NCI-H1105 (cell line): ENCODE results near the gene HEPH.
"Not testable (repeated sequence)": the region's sequence is repeated elsewhere in the genome, so short reads cannot be mapped to it uniquely, and the experiment has no call there.

Experiments used
- DNase-seq: peaks from one replicate; lab custom pipeline; 2025; lab: John Stamatoyannopoulos, UW

HEPH gene

GRCh38 chrX:66163849-66164411, at the start of gene HEPH:
HEPH (plus strand) TSS chrX:66164247; CDS start chrX:66170571, 6,324 bp downstream.
- DNase-seq = no peak

GRCh38 chrX:66118722-66119121, 45.3 kb upstream of the HEPH start:
- not testable (repeated sequence) for DNase-seq

GRCh38 chrX:66121354-66121753, 42.7 kb upstream of the HEPH start:
- DNase-seq = not testable (repeated sequence)

GRCh38 chrX:66126662-66127061, 37.4 kb upstream of the HEPH start:
- DNase-seq = no peak

GRCh38 chrX:66130469-66130868, 33.6 kb upstream of the HEPH start:
- no peak for DNase-seq

- DNase-seq = not testable (repeated sequence)
These were observed 28.8 kb upstream of the HEPH start for GRCh38 chrX:66135284-66135683.

- DNase-seq = no peak
These were observed 21.7 kb upstream of the HEPH start for GRCh38 chrX:66142351-66142750.

- no peak for DNase-seq
These were observed 19.8 kb upstream of the HEPH start for GRCh38 chrX:66144258-66144657.

- DNase-seq = no peak
These were observed 14.5 kb upstream of the HEPH start for GRCh38 chrX:66149519-66149918.

GRCh38 chrX:66150163-66150562, 13.9 kb upstream of the HEPH start:
- no peak for DNase-seq

- DNase-seq = no peak
These were observed 1.7 kb upstream of the HEPH start for GRCh38 chrX:66162331-66162822.

GRCh38 chrX:66163447-66163846, 600 bp upstream of the HEPH start:
- no peak for DNase-seq

- no peak for DNase-seq
These were observed 423 bp downstream of the HEPH start for GRCh38 chrX:66164470-66164869.

- no peak for DNase-seq
These were observed 884 bp downstream of the HEPH start for GRCh38 chrX:66164931-66165330.

- no peak for DNase-seq
These were observed 2.6 kb downstream of the HEPH start for GRCh38 chrX:66166671-66167070.

- no peak for DNase-seq
These were observed 3.4 kb downstream of the HEPH start for GRCh38 chrX:66167431-66167830.

- no peak for DNase-seq
These were observed 12.1 kb downstream of the HEPH start for GRCh38 chrX:66176134-66176533.

GRCh38 chrX:66191563-66191962, 27.5 kb downstream of the HEPH start:
- no peak for DNase-seq

- no peak for DNase-seq
These were observed 29.8 kb downstream of the HEPH start for GRCh38 chrX:66193821-66194220.

GRCh38 chrX:66200050-66200664, 36.1 kb downstream of the HEPH start:
- no peak for DNase-seq

GRCh38 chrX:66200855-66201795, 37.1 kb downstream of the HEPH start:
- DNase-seq = no peak

- DNase-seq = no peak
These were observed 39.1 kb downstream of the HEPH start for GRCh38 chrX:66203114-66203513.

- DNase-seq = no peak
These were observed 57.8 kb downstream of the HEPH start for GRCh38 chrX:66221856-66222255.
